ENCODE measurements around the gene PRKG1.

GRCh38 chr10:51171946-51172345, 97.7 kb downstream of the PRKG1 start:
- TF ChIP-seq CTCF (IDR thresholded peaks at IDR 0.05) = no peak
- TF ChIP-seq ZFX (IDR thresholded peaks at IDR 0.05; ENCODE audit: borderline replicate concordance) = no peak
